Large intestine (tissue), 3 donors: ENCODE results near the gene ADGRL2. TPM values are rescaled to one million over a fixed set of nuclear protein-coding genes. Genes with fewer than 3 reads are reported as not detected.

ENCODE experiments used
- DNase-seq, 2 donors: peaks; one replicate each; pipeline versions ENCODE4 v3.0.0 to v3.0.0-alpha.2; 2013
- H3K27ac ChIP-seq: one replicate; pipeline ENCODE4 v1.5.1; 2013; ENCODE audit warnings: low read length
- H3K27me3 ChIP-seq: 2 replicates; pipeline ENCODE4 v1.6.1; 2013; ENCODE audit warnings: low read length; ENCODE audit not compliant: control insufficient read depth, insufficient read depth
- H3K36me3 ChIP-seq: 2 replicates; pipeline ENCODE4 v1.6.1; 2013; ENCODE audit warnings: low read length; ENCODE audit not compliant: control insufficient read depth, insufficient read depth
- H3K4me1 ChIP-seq: one replicate; pipeline ENCODE4 v1.6.1; 2013; ENCODE audit warnings: low read length; ENCODE audit not compliant: control insufficient read depth, insufficient read depth
- H3K4me3 ChIP-seq: one replicate; pipeline ENCODE4 v1.5.1; 2013; ENCODE audit warnings: low read length
- H3K9me3 ChIP-seq: one replicate; pipeline ENCODE4 v1.6.1; 2013; ENCODE audit warnings: mild to moderate bottlenecking, low read depth, low read length, moderate library complexity; ENCODE audit not compliant: control insufficient read depth
- WGBS: methylation state at CpG from one replicate; pipeline ENCODE4 v1.1.5; 2013; ENCODE audit warnings: low lambda C conversion rate; ENCODE audit not compliant: insufficient coverage; 5-methylcytosine and 5-hydroxymethylcytosine counted together
- polyA plus RNA-seq: library from polyadenylated mRNA; unstranded; fragments of 120-200 nt; gene quantifications from one replicate; pipeline ENCODE4 v1.2.1, GENCODE V29; 2013

ADGRL2 gene
- polyA plus RNA-seq, 1 donor: 60.9 TPM

GRCh38 chr1:81889166-81889565, 88.4 kb downstream of the ADGRL2 start:
- Histone ChIP-seq H3K27me3 (no peaks in the 10 kb centered on the region), H3K4me1 (no peaks in the 10 kb centered on the region), H3K9me3 (no peaks in the 10 kb centered on the region), H3K36me3 (no peaks in the 10 kb centered on the region), H3K4me3 (no peak overlapping the region), H3K27ac (no peak overlapping the region)
- no peak for DNase-seq
- WGBS: 100% methylated on average over 2 of the region's 4 CpGs

- Histone ChIP-seq H3K27me3 (no peaks in the 10 kb centered on the region), H3K27ac (no peak overlapping the region), H3K4me1 (no peaks in the 10 kb centered on the region), H3K9me3 (no peaks in the 10 kb centered on the region), H3K4me3 (no peak overlapping the region), H3K36me3 (no peaks in the 10 kb centered on the region)
- 100% methylated on average over 1 of the region's 2 CpGs for WGBS
- DNase-seq: peak in 1 of 2 donors; percentile 23
These were observed 94.1 kb downstream of the ADGRL2 start for GRCh38 chr1:81894867-81895266.

- H3K27ac ChIP-seq: no peak overlapping the region
- H3K9me3 ChIP-seq: no peaks in the 10 kb centered on the region
- 83% methylated on average over 2 of the region's 5 CpGs for WGBS
- no peak overlapping the region for H3K4me3 ChIP-seq
- H3K36me3 ChIP-seq: peaks cover 4% of the 10 kb centered on the region
- H3K27me3 ChIP-seq: no peaks in the 10 kb centered on the region
- DNase-seq: no peak
- no peaks in the 10 kb centered on the region for H3K4me1 ChIP-seq
These were observed 98.6 kb downstream of the ADGRL2 start for GRCh38 chr1:81899214-81899821.

GRCh38 chr1:81907575-81907974, 106.8 kb downstream of the ADGRL2 start:
- DNase-seq: peak; percentile 48 to 81
- H3K4me1 ChIP-seq: no peaks in the 10 kb centered on the region
- 100% methylated on average over 1 of the region's 2 CpGs for WGBS

DNA sequence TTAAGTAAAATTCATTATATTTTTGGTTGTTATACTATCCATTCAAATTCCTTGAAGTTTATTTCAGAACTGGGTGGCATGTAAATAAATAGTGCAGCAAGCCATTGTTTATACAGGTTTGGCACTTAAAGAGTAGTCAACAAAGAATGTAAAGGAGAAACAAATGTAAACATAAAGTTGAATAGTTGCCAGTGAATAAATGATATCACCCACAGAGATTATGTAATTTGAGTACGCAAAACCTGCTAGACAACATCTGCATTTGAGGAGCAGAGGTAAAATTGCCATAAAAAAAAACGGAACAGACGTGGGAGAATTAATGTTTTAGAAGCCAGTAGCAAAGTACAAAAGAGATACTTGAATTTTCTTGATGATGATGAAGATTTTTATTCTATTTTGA, 111.6 kb downstream of the ADGRL2 start:
- no peaks in the 10 kb centered on the region for H3K4me1 ChIP-seq
- WGBS: 63% methylated on average over 3 of the region's 3 CpGs
- DNase-seq: no peak
- H3K9me3 ChIP-seq: no peaks in the 10 kb centered on the region
- H3K4me3 ChIP-seq: no peak overlapping the region
- H3K27ac ChIP-seq: no peak overlapping the region
- H3K36me3 ChIP-seq: peaks cover 9% of the 10 kb centered on the region
- H3K27me3 ChIP-seq: no peaks in the 10 kb centered on the region

More at GRCh38 chr1:81907575-81907974, 106.8 kb downstream of the ADGRL2 start:
- Histone ChIP-seq H3K27ac (peak overlapping the region; percentile 48), H3K9me3 (no peaks in the 10 kb centered on the region), H3K36me3 (peaks cover 8% of the 10 kb centered on the region), H3K4me3 (no peak overlapping the region), H3K27me3 (no peaks in the 10 kb centered on the region)

GRCh38 chr1:81915937-81916336, 115.2 kb downstream of the ADGRL2 start:
- H3K36me3 ChIP-seq: peaks cover 4% of the 10 kb centered on the region
- H3K4me1 ChIP-seq: peaks cover 7% of the 10 kb centered on the region
- H3K9me3 ChIP-seq: no peaks in the 10 kb centered on the region
- DNase-seq: no peak
- no peak overlapping the region for H3K4me3 ChIP-seq
- H3K27ac ChIP-seq: no peak overlapping the region
- WGBS: no CpG with 5 or more reads among the region's 3 CpGs
- no peaks in the 10 kb centered on the region for H3K27me3 ChIP-seq

DNA sequence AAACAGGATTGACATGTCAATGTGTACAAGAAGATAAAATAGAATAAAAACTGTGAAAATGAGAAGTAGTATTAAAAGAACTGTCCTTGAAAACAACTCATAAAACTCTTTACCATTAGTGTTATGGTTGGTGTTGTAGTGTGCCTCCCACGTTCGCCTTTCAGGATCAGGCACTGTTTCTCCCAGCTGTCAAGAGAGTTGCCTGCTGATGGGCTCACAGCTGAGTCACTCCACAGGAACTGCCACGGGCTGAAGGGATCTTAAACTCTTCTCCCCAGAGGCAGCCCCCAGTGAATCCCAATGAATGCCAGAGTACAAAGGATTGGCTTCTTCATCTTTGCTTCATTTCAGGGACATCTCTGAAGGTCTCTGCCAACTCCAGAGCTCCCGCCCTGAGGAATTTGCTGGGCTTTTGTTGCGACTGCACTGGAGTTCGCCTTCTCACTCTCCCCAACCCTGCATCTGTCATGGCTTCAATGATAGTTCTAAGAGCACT, 119.6 kb downstream of the ADGRL2 start:
- Histone ChIP-seq H3K4me1 (peaks cover 7% of the 10 kb centered on the region), H3K36me3 (no peaks in the 10 kb centered on the region), H3K27me3 (no peaks in the 10 kb centered on the region), H3K9me3 (no peaks in the 10 kb centered on the region), H3K27ac (no peak overlapping the region), H3K4me3 (no peak overlapping the region)
- no CpG with 5 or more reads among the region's 6 CpGs for WGBS
- DNase-seq: no peak

DNA sequence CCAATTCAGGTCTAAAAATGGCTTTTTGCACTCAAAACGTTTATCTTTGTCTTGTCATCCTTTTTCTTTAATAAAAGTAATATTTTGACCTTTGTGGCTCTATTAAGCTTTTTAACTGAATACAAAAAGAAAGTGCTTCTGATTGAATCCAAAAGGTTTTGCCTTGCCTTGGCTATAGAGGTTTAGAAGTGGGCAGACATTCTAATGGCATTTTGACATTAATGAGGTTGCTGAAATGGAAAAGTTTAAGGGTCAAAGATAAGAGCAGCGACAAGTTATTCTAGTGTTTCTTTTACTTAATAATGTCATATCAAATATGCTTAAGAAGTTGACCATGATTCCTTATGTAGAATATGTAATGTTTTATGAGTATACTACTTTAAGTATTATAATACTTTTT, 120.2 kb downstream of the ADGRL2 start:
- Histone ChIP-seq H3K4me3 (no peak overlapping the region), H3K9me3 (no peaks in the 10 kb centered on the region), H3K27ac (no peak overlapping the region), H3K36me3 (no peaks in the 10 kb centered on the region), H3K27me3 (no peaks in the 10 kb centered on the region), H3K4me1 (peaks cover 7% of the 10 kb centered on the region)
- DNase-seq: no peak
- 38% methylated on average over 2 of the region's 2 CpGs for WGBS

DNA sequence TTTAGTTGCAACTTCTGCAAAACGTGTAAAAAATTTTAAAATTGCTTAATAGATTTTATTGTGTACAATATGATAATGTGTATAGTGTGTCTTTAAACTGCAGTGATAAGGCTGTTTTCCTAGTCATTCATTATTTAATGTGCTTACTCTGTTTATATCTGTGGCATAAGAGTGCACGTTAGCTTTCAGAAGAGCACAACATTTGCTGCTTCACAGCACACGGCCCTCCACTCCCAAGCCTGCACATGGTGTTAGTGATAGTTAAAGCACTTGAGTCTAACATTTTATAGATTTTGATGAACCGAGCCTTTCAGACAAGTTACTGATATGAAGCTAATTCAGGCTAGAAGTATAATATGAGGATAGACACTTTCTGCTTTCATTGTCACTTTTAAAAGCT, 120.6 kb downstream of the ADGRL2 start:
- WGBS: 48% methylated on average over 2 of the region's 4 CpGs

GRCh38 chr1:81921851-81922462, 121.2 kb downstream of the ADGRL2 start:
- Histone ChIP-seq H3K9me3 (no peaks in the 10 kb centered on the region), H3K4me1 (peaks cover 7% of the 10 kb centered on the region), H3K4me3 (no peak overlapping the region), H3K36me3 (no peaks in the 10 kb centered on the region), H3K27me3 (no peaks in the 10 kb centered on the region), H3K27ac (no peak overlapping the region)
- no peak for DNase-seq
- WGBS: 79% methylated on average over 3 of the region's 5 CpGs

More for the DNA sequence above, 120.6 kb downstream of the ADGRL2 start:
- DNase-seq: no peak
- H3K27ac ChIP-seq: no peak overlapping the region
- H3K27me3 ChIP-seq: no peaks in the 10 kb centered on the region
- H3K9me3 ChIP-seq: no peaks in the 10 kb centered on the region
- H3K36me3 ChIP-seq: no peaks in the 10 kb centered on the region
- no peak overlapping the region for H3K4me3 ChIP-seq
- peaks cover 7% of the 10 kb centered on the region for H3K4me1 ChIP-seq

- Histone ChIP-seq H3K9me3 (no peaks in the 10 kb centered on the region), H3K27me3 (no peaks in the 10 kb centered on the region), H3K4me3 (no peak overlapping the region), H3K4me1 (peaks cover 7% of the 10 kb centered on the region), H3K36me3 (no peaks in the 10 kb centered on the region), H3K27ac (no peak overlapping the region)
- WGBS: no CpG with 5 or more reads among the region's 2 CpGs
- DNase-seq: no peak
These were observed 122.2 kb downstream of the ADGRL2 start for GRCh38 chr1:81922955-81923354.
